Uterus (tissue), 2 donors: ENCODE results near the gene FHAD1.

Experiments
- CTCF ChIP-seq, 4 experiments: fragments of 200-600 bp in 2 of 4; fragments of 450-650 bp in 2 of 4; sonication (generic) in 2 of 4; IDR thresholded peaks; one replicate each; pipeline ENCODE4 v1.5.1; 2016 to 2019; ENCODE audit warnings: antibody characterized with exemption in 4 of 4, mild to moderate bottlenecking in 2 of 4, moderate library complexity in 1 of 4
- POLR2A ChIP-seq, 2 donors: fragments of 450-650 bp; IDR thresholded peaks; one replicate each; pipeline ENCODE4 v1.6.1; 2016; ENCODE audit warnings: antibody characterized with exemption in 2 of 2, mild to moderate bottlenecking in 1 of 2, moderate library complexity in 1 of 2

- TF ChIP-seq POLR2A (IDR thresholded peaks at IDR 0.05), result no peak
- no peak for TF ChIP-seq CTCF (IDR thresholded peaks at IDR 0.05)
These were observed 154.5 kb downstream of the FHAD1 start for GRCh38 chr1:15401391-15402055.
